GM19193 (cell line): ENCODE results near the gene AMOTL2.

ENCODE experiments used
- POLR2A ChIP-seq: IDR thresholded peaks from 4 replicates; pipeline ENCODE4 v1.6.1; 2011; ENCODE audit not compliant: insufficient read depth, insufficient read length; ENCODE audit errors: extremely low read depth

AMOTL2 gene

GRCh38 chr3:134374105-134374790, at the start of gene AMOTL2:
Gene AMOTL2 (minus strand): TSS chr3:134374447. CDS start chr3:134371433, 3,014 bp downstream.
- TF ChIP-seq POLR2A = no peak

- TF ChIP-seq POLR2A = no peak
Observed at GRCh38 chr3:134423153-134423552, 48.9 kb upstream of the AMOTL2 start.

GRCh38 chr3:134419960-134420321, 45.7 kb upstream of the AMOTL2 start:
- no peak for TF ChIP-seq POLR2A

GRCh38 chr3:134419214-134419959, 45.1 kb upstream of the AMOTL2 start:
- no peak for TF ChIP-seq POLR2A

- no peak for TF ChIP-seq POLR2A
Observed at GRCh38 chr3:134409041-134409440, 34.8 kb upstream of the AMOTL2 start.

- TF ChIP-seq POLR2A = no peak
Observed at GRCh38 chr3:134407239-134407625, 33.0 kb upstream of the AMOTL2 start.

- TF ChIP-seq POLR2A = no peak
Observed at GRCh38 chr3:134406331-134407238, 32.3 kb upstream of the AMOTL2 start.

- no peak for TF ChIP-seq POLR2A
Observed at GRCh38 chr3:134404366-134404885, 30.2 kb upstream of the AMOTL2 start.

GRCh38 chr3:134397755-134398154, 23.5 kb upstream of the AMOTL2 start:
- TF ChIP-seq POLR2A = no peak

GRCh38 chr3:134395103-134395502, 20.9 kb upstream of the AMOTL2 start:
- no peak for TF ChIP-seq POLR2A

GRCh38 chr3:134394380-134394779, 20.1 kb upstream of the AMOTL2 start:
- no peak for TF ChIP-seq POLR2A

- no peak for TF ChIP-seq POLR2A
Observed at GRCh38 chr3:134393074-134393473, 18.8 kb upstream of the AMOTL2 start.

- TF ChIP-seq POLR2A = no peak
Observed at GRCh38 chr3:134392336-134392983, 18.2 kb upstream of the AMOTL2 start.

GRCh38 chr3:134389865-134390264, 15.6 kb upstream of the AMOTL2 start:
- TF ChIP-seq POLR2A = no peak
